GM21737 (cell line): ENCODE results near the gene PRPF40B.
A peak's percentile ranks its signal among the peaks of the same experiment; 100 is the strongest.

ENCODE experiments used
- ATAC-seq: cut with Tn5 transposase; IDR thresholded peaks from one replicate; pipeline ENCODE4 v1.9.1; 2021; ENCODE audit warnings: mild to moderate bottlenecking, moderate library complexity; ENCODE audit not compliant: unreplicated experiment

Gene PRPF40B

DNA sequence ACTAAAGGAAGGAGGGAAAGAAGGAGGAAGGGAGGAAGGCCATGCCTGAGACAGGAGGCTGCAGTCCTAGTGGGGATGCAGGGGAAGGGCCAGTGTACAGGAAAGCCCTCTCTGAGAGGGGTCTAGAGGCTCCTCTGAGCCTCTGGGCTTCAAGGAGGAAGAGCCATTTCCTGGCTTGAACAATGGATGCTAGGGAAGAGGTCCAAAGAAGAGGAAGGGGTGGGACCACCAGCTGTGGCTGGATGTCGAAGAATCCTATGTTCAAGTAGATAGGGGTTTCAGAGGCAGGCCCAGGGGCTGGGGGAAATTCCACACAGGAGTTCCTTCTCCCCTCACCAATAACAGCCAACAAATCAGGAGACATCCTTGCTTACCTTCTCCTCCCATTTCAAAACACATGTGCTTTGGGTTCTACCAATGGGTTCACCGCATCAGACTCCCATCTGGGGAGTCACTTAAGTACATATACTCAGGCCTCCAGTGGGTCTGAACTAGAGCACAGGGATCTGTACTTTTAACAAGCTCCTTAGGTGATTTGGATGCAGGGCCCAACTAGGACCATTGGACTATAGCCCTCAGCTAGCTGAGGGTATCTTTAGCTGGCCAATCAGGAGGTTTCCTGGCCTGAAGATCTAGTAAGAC lies 32.4 kb downstream of the PRPF40B start:
- no peak for ATAC-seq

DNA sequence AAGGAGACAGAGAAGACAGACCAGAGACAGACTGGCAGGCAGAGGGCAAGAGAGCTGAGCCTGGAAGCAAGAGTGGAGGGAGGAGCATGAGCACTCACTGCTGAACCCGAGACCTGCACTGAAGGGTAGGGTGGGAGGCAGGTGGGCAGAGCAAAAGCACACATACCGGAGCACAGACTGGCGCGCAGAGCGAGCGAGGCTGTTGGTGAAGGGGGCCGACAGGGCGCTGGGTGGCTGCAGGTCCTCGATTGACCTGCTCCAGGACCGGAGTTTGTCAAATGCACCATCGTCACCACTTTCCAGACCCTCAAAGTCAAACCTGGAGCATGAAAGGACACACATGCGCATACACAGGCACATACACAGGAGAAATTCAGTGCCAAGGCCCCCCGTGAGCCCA lies 34.9 kb downstream of the PRPF40B start:
- ATAC-seq = no peak

DNA sequence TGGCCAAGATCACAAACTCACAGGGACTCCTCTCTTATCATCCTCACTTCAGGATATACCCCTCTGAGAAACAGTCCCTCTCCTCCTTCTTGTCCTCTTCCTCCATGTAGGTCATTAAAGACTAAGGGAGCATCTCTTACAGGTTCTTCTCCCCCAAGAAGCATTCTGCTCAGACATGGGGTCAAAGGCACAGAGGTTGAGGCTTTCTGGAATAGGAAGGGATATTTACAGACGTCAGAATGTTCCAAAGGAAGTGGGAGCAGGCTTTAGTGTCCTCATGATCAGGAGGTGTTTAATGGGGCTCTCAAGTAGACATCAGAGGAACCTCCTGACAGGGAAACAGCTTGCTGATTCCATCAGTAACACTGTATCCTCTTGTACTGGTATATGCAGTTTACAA lies 36.4 kb downstream of the PRPF40B start:
- ATAC-seq = no peak

DNA sequence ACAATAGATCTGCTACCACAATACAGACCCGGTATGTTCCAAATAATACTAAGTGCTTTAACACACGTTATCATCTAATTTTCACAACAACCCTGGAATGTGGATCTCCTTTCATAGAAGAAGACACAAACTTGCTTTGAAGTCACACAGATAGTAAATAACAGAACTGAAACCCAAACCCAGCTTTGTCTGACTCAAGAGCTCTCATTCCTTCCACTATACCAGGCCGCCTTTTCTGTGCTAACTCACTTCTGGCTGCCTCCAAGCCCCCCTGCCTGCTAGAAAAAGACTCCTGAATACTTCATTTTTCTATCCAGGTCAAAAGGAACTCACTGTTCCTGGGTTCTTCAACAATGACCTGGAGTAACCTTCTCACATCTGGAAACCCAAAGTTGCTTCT lies 37.8 kb downstream of the PRPF40B start:
- ATAC-seq = no peak

DNA sequence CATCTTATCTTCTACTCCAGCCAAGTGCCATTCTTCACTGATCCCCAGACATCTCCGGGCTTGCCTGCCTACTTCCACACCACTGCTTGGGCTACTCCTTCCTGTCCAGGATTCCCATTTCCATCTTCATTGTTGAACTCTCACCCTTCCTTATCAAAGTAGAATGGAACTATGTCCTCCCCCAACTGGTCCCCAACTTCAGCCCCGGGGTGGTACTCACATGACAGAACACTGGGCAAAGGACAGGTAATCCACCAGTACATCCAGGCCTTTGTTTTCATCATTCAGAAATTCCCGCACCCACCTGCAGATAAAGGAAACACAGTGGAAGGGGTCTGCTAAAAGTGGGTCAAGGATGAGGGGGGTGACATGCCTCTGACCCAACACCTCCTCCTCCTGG lies 38.4 kb downstream of the PRPF40B start:
- no peak for ATAC-seq

DNA sequence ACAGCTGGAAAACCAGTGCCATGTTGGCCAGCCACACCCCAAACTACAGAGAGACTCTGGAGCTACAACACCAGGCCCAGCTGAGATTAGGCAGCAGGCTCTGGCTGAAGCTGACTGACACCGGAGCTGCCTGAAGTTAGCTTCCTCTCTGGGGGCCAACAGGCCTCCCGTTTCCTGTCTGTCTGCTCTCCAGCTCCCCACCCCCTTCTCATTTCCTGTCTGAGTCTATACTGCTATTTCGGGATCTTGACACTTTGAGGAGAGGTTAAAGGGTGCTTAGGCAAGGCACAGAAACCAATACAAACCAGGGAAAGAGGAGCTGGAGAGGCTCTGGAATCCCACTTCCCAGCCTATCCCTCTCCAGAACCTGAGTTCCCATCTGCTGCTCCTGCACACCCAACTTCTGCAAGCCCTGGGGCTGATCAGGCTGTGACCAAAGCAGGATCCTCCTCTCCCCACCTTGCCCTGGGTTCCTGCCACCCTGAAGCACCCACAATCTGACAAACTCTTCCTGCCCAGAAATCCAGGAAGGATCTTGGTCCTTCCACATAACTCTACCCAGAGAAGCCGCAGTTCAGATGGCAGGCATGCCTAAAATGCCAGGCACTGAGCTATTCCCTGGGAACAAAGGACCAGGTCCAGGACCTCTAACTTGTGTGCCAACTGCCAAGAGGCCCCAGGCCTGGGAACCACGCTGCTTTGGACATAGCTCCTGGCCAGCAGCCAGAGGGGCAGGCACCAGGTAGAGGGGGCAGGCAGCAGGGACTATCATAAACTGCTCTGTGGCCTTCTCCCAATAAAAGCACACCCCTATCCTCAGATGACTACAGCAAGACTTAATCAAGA lies 39.9 kb downstream of the PRPF40B start:
- ATAC-seq = peak; percentile 65

DNA sequence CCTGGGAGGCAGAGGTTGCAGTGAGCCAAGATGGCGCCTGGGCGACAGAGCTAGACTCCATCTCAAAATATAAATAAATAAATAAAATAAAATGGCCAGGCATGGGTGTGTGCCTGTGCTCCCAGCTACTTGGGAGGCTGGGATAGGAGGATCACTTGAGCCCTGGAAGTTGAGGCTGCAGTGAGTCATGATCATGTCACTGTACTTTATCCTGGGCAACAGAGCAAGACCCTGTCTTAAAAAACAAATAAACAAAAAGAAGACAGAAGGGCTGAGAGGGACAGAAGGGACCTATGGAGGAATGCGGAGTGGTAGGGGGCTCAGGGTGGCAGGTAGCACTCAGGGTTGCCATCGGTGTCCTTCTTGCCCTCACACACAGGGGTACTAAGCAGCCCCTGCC lies 40.8 kb downstream of the PRPF40B start:
- no peak for ATAC-seq

DNA sequence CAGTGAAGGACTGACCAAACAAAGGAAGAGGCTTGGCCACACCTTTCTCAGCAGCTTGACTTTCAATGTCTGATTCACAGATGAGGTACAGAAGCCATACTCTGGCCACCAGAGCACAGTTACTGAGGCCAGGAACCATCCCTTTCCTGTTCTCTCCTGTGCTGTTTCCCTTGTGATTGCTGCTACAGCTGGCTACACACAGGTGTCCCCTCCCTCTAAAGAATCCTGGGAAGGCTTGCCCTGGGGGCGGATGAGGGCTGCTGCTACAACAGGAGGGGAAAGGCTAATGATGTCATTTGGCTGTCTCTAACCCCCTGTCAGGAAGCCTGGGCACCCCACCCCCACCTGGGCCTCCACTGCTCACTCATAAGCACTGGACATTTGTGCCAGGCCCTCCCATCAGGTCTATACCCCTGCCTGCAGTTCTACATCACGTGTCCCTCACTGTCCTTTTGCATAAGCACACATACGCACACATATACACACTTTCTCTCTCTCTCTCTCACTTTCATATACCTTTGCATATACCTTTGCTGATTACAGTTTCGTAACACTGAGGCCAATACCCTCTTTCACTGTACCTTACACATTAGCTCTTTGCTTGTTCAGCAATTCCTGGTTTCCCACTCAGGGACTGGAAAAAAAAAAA lies 41.4 kb downstream of the PRPF40B start:
- peak; percentile 48 for ATAC-seq

DNA sequence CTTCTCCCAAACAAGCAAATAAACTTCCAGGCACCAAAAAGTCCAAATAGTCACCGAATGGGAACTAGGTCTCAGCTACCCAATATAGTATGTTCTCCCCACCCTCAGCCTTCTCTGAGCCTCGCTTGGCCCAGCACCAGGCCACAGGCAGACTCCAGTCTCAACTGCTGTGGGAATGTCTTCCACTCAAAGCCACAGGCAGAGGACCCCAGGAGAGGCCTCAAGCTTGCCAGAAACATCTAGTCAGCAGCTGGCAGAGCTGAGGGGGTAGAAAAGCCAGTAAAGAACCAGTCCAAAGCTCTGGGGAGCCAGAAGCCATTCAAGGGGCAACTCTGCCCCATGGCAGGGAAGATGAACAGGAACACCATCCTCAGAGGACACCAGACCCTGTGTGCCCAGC lies 42.0 kb downstream of the PRPF40B start:
- ATAC-seq = no peak

DNA sequence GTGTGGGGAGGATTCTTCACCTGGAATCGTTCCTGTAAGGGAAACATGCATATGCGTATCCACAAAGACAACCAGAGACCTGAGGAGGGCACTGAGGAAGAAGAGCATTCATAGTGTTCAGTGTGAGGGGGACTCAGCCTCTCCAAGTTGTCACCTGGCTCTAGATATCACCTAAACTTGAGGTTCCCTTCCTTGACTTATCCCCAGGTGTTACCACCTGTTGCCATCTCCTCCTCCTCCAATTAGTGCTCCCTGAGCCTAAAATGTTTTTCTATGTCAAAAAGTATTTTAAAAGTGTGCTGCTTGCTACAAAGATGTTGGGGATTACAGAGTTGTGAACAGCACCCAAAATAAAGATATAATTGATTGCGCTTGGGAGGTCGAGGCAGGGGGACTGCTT lies 42.8 kb downstream of the PRPF40B start:
- no peak for ATAC-seq

DNA sequence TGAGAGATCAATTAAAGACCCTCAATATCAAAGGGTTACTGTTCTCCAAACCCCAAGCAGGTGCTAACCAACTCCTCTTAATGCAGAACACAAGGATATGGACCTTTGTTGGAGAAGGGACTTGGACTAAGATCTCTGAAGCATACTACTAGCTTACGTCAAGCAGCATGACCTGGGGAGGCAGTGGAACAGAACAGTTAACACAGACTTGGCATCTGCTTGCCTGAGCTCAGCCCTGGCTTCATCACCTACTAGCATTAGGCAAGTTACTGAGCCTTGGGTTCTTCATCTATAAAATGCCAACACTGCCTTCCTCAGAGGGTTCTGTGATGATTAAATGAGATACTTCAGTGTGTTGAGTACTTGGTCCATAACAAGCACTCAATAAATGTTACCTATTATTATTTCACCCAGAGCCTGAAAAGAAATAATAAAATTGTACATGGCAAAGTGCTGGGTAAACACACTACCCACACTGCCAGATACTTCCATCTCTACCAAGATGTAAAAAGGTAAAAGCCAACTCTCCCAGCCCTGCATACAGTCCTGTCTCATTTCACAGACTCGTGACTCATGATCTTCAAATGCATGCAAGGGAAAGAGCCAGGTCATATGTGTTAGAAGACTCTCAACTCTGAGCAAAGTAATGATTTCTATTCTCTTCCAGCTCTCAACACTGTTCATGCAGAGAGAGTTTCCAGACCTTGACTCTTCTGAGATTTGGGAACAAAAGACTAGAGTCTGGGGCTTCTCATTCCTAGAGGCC lies 44.1 kb downstream of the PRPF40B start:
- ATAC-seq = no peak

DNA sequence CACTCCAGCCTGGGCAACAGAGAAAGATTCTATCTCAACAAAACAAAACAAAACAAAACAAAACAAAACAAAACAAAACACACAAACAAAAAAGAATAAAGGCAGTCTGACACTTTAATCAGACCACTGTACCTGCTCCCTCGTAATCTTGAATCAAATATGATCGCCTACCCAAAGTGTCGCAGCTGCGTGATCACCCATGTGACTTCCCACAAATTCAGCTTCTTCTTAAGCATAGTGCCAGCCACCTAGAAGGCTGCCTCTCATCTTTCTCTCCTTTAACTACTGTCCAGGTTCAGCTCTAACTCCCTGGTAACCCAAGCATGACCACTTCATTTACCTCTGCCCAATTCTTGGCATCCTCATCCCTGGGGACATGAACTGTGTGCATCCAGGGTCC lies 46.4 kb downstream of the PRPF40B start:
- no peak for ATAC-seq

DNA sequence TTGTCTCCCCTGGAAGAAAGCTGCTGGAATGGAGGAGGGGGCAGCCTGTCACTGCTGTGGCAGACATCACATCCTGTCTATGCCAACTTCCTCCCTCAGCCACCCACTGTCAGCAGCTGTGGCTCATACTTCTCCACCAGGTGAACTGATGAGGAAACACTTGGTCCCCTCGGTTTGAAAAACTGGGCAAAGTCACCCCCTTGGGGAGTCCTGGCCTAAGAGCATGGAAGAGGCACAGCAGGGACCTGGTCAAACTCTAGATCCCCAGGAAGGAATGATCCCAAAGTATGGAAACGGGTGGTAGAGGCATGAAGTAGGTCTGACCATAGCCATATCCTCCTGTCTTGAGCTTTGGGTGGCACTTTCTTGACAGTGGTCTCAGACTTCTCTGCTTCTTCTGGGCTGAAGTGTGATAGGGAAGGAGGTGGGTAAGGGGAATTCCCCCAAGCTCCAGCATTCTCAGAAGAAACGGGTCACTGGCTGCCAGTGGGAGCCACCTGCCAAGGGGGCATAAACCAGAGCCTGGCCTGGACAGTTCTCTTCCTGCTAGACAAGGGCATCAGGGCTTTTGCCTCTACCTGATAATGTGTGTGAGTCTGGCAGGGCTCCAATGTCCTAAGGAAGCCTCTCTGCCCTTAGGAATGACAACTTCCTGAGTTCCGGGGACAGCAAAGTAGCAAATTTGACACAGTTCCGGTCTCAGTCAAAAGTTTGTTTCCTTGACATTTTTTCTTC lies 47.8 kb downstream of the PRPF40B start:
- no peak for ATAC-seq

DNA sequence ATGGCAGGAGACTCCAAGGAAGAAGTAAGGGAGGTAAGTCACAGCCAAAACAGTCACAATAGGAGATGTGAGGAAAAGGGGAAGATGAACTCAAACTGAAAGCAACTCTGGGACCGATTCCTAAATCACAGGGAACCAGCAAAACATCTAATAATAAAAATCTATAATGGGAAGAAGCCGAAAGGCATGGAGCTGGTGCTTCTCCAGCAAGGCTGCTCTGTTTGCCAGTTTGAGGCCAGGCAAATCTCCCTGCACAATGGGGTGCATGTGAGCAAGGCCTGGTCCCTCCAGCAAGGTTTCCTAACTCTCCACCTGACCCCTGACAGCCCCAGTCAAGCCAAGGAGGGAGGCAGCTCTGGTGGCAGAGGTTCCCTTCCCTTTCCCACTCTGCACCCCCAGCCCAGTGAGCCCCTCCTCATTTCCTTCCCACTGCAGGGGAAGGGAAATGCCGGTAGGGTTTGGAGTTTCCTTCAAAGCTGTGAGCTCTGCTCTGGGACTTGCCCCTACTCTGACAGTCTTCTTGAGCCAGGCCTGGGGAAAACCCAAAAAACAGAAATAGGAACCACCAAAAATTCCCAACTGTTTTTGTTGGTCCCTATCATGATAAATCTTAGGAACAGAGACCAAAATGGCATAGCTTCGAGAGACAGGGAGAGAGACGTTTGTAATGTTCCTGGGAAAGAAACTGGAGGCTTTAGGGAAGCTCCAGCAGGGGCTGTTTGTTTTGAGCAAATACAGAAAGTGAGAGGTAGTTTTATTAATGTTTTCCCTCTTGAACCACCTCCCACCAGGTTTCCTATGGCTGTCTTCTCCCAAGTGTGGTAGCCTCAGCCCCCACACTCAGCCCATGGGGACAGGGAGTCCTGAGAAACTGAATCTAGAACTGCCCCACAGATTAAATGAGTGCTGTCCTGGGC lies 49.2 kb downstream of the PRPF40B start:
- ATAC-seq = no peak

DNA sequence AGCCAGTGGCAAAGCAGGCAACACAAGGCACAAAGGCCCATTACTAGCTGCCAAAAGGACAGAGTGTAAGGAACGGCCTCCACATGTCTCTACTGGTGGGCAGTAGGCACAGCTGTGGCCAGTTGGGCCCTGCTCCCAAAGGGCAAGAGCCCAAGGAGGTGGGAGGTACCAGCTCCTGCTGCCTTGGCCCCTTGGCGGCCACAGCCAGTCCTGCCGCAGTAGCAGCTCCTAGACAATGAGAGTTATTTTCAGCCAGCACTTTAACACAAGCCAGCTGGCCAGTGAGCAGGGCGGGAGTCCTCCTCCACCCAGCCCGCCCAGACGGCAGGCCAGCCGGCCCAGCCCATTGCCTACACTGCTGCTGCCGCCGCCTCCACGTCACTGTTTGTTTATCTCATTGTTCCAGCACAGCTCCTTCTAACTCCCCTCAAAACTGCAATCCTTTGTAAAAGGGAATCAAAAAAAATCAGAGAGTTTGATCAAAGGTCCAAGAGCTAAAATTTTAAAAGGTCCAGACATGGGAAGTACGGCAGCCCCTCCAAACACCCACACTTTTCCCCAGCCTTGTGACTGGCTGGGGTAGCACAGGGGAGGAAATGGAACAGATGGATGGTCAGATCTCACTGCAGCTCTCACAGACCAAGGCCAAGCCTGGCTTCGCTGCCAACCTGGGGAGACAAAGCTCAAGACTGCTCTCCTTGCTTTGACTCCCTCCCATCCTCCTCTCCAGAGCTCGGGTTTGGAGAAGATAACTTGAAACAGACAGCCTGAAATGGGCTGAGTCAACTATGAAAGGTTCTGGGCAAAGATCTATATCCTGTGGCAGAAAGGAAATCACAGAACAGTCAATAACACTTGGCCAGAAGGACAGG lies 50.3 kb downstream of the PRPF40B start:
- no peak for ATAC-seq

DNA sequence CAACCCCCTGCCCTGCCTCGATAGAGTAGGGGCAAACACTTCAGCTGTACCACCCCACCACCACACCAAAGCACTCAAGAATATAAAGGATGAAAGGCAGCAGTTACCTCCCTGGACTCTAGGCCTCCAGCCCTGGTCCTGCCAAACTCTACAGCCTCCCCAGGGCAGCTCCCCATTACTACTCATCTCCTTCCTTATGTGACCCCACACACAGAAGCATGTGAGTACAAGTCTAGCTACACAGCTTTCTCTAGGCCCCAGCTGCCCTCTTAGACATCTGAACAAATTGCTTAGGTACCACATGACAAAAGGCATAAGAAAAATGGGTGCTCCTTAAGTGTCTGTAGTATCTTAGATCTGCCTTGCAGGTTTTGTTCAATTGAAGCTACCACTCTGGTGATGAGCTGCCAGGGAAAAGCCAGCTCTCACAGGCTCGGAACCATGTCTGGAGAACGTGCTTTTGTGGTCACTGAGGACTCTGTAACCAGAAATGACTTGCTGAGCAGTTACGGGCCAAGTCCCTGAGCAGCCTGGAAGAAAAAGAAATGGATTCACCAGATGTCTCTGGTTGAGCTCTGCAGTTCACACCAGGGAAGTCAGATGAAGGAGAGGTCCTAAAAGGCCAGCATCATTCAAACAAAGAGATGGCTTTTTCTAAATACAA lies 51.1 kb downstream of the PRPF40B start:
- ATAC-seq = no peak

DNA sequence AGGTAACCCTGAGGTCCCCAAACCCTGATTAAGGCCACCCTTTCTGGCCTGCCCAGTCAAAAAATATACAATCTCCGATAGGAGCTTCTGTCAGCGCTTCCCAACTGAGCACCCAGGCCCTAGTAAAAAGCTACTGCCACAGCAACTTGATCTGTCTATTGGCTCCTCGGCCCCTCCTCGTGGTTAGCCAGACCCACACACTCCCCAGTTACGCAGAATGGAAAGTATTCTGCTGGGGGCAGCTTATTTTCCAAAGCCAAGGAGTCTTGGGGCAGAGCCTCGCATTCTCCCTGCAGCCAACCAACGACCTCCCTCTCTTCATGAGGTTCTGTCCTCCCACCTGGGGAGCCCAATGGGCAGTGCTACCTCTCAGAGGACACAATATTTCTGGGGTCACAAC lies 51.8 kb downstream of the PRPF40B start:
- no peak for ATAC-seq

DNA sequence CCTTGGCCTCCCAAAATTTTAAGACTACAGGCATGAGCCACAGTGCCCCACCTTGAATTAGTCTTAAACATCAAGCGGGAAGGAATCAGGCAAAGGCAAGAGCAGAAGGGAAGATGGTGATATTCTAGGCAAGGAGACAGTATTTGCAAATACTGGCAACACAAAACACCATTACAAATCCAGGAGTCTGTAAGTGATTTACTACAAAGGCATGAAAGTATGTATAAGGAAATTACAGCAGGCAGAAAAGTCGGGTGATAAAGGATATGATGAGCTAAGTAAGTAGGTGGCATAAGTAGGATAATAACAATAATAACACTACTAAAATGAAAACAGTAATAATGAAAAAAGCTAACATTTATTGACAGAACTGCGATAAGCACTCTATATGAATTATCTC lies 55.4 kb downstream of the PRPF40B start:
- ATAC-seq = no peak
